ENCODE measurements around the gene LGALS7B. TPM values are rescaled to one million over a fixed set of nuclear protein-coding genes. Genes with fewer than 3 reads are reported as not detected.
"Not testable (repeated sequence)": the region's sequence is repeated elsewhere in the genome, so short reads cannot be mapped to it uniquely, and the experiment has no call there.

Gene LGALS7B
- total RNA-seq, 2 experiments from 2014 or later: not detected

DNA sequence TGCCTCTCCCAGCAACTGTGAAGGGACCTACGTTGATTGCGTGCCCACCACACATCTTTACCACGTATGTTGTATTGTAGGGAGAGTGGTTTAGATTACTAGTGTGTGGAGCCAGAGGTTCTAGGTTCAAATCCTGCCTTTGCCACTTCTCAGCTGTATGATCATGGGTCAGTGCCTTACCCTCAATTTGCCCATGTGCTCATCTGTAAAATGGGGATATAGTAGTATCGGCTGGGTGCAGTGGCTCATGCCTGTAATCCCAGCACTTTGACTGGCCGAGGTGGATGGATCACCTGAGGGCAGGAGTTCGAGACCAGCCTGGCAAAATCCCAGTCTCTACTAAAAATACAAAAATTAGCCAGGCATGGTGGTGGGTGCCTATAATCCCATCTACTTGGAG, 24.3 kb downstream of the LGALS7B start:
- H3K9me3 Mint-ChIP-seq (ENCODE audit: low read depth): no peaks in the 10 kb centered on the region
- no peak overlapping the region for H3K27ac Mint-ChIP-seq
- H3K27me3 Mint-ChIP-seq: no peaks in the 10 kb centered on the region
- H3K4me1 Mint-ChIP-seq: no peaks in the 10 kb centered on the region
- intact Hi-C loops (cut with DNase I, micrococcal nuclease): no loop called here
- ATAC-seq: no peak
- no peak overlapping the region for H3K4me3 Mint-ChIP-seq
- ChIA-PET CTCF (interaction anchor here (1.0 kb wide), 1 partner anchor 58 kb away, joined by 3 read pairs; no protein-coding TSS in a partner anchor), POLR2A (interaction anchor here (0.6 to 0.7 kb wide), 2 partner anchors 19 to 41 kb away, joined by 3 to 4 read pairs; no protein-coding TSS in a partner anchor)
- H3K36me3 Mint-ChIP-seq (ENCODE audit: low read depth): peaks cover 17% of the 10 kb centered on the region
- no peak for DNase-seq

DNA sequence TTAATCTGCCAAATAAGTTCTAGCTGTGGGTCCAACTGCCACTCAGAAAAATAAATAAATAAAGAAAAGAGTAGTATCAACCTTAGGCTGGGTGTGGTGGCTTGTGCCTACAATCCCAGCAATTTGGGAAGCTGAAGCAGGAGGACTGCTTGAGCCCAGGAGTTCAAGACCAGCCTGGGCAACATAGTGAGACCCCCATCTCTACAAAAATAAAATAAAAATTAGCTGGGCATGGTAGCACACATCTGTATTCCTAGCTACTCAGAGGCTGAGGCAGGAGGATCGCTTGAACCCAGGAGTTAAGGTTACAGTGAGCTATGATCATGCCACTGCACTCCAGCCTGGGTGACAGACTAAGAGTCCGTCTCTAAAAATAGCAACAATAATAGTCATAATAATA, 24.9 kb downstream of the LGALS7B start:
- intact Hi-C loops (cut with DNase I, micrococcal nuclease); H3K27ac Mint-ChIP-seq; H3K4me3 Mint-ChIP-seq; ATAC-seq; H3K9me3 Mint-ChIP-seq (ENCODE audit: low read depth); H3K4me1 Mint-ChIP-seq; DNase-seq; H3K27me3 Mint-ChIP-seq: not testable (repeated sequence)
- ChIA-PET CTCF (interaction anchor here (1.0 kb wide), 1 partner anchor 57 kb away, joined by 3 read pairs; no protein-coding TSS in a partner anchor), POLR2A (interaction anchor here (0.6 to 0.9 kb wide), 4 partner anchors 18 to 90 kb away, joined by 3 to 4 read pairs (median 3); no protein-coding TSS in a partner anchor)
- H3K36me3 Mint-ChIP-seq (ENCODE audit: low read depth): peaks cover 17% of the 10 kb centered on the region

- ATAC-seq (no peak), DNase-seq (no peak)
- intact Hi-C loops (cut with DNase I, micrococcal nuclease): no loop called here
- H3K36me3 Mint-ChIP-seq (ENCODE audit: low read depth): peaks cover 17% of the 10 kb centered on the region
- ChIA-PET CTCF (no interaction called here), POLR2A (interaction anchor here (0.6 to 0.7 kb wide), 2 partner anchors 85 to 362 kb away, joined by 3 read pairs; no protein-coding TSS in a partner anchor)
- H3K27ac Mint-ChIP-seq: no peak overlapping the region
- no peaks in the 10 kb centered on the region for H3K4me1 Mint-ChIP-seq
- H3K9me3 Mint-ChIP-seq (ENCODE audit: low read depth): no peaks in the 10 kb centered on the region
- no peak overlapping the region for H3K4me3 Mint-ChIP-seq
- H3K27me3 Mint-ChIP-seq: no peaks in the 10 kb centered on the region
Observed at GRCh38 chr19:38815059-38816001, 26.3 kb downstream of the LGALS7B start.

- CTCF ChIA-PET: interaction anchor here (0.5 kb wide), 1 partner anchor 301 kb away, joined by 3 read pairs; no protein-coding TSS in a partner anchor
- H3K4me3 Mint-ChIP-seq: no peak overlapping the region
- H3K27me3 Mint-ChIP-seq: no peaks in the 10 kb centered on the region
- H3K4me1 Mint-ChIP-seq: no peaks in the 10 kb centered on the region
- ATAC-seq (no peak), DNase-seq (no peak)
- H3K27ac Mint-ChIP-seq: no peak overlapping the region
- POLR2A ChIA-PET: no interaction called here
- peaks cover 17% of the 10 kb centered on the region for H3K36me3 Mint-ChIP-seq (ENCODE audit: low read depth)
- intact Hi-C loops (cut with DNase I, micrococcal nuclease): no loop called here
- no peaks in the 10 kb centered on the region for H3K9me3 Mint-ChIP-seq (ENCODE audit: low read depth)
Observed at GRCh38 chr19:38816131-38816750, 27.2 kb downstream of the LGALS7B start.

DNA sequence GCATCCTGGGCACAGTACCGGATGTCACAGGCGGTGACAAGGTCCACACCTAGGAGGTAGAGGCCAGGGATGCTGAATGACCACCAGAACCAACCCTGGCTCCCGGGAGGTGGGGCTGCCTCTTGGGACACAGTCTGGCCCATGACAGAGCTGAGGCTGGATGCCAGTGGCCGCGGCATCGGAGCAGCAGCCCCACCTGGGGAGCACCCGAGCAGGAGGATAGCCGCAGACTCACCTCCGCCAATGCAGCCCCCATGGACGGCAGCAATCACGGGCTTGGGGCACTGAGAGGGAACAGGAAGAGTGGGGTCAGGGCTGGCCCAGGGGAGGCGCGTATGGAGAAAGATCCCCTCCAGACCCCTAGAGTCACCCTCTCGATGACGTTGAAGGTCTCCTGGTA, 28.1 kb downstream of the LGALS7B start:
- no peaks in the 10 kb centered on the region for H3K9me3 Mint-ChIP-seq (ENCODE audit: low read depth)
- ChIA-PET CTCF (interaction anchor here (0.5 kb wide), 1 partner anchor 301 kb away, joined by 3 read pairs; no protein-coding TSS in a partner anchor), POLR2A (no interaction called here)
- no peak for ATAC-seq
- H3K27me3 Mint-ChIP-seq: no peaks in the 10 kb centered on the region
- H3K27ac Mint-ChIP-seq: no peak overlapping the region
- intact Hi-C loops (cut with DNase I, micrococcal nuclease): no loop called here
- no peaks in the 10 kb centered on the region for H3K4me1 Mint-ChIP-seq
- H3K4me3 Mint-ChIP-seq: no peak overlapping the region
- peaks cover 20% of the 10 kb centered on the region for H3K36me3 Mint-ChIP-seq (ENCODE audit: low read depth)
- no peak for DNase-seq

DNA sequence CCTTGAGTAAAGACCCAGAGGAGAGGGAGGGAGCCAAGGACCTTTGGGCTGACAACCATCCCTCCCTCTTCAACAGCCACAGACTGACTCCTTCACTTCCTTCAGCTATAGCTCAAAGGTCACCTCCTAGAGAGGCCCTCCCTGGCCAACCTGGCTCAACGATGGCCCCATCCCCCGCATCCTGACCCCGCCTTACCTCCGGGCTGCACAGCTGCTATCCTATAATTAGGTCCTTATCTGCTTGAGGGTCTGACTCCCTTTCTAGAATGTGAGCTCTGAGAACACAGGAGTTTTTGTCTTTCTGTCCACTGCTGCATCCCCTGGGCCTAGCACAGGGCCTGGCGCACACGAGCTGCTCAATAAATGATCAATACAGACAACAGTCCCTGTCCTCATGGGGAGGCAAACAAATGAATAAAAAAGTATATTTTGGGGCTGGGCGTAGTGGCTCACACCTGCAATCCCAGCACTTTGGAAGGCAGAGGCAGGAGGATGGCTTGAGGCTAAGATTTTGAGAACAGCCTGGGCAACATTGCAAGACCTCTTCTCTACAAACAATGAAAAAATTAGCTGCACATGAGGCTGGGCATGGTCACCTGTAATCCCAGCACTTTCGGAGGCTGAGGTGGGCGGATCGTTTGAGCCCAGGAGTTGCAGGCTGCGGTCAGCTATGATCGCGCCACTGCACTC, 30.4 kb downstream of the LGALS7B start:
- intact Hi-C loops (cut with DNase I, micrococcal nuclease): no loop called here
- ATAC-seq: no peak
- Mint-ChIP-seq H3K36me3 (ENCODE audit: low read depth) (peaks cover 35% of the 10 kb centered on the region), H3K27me3 (no peaks in the 10 kb centered on the region), H3K4me3 (no peak overlapping the region), H3K9me3 (ENCODE audit: low read depth) (no peaks in the 10 kb centered on the region), H3K4me1 (no peaks in the 10 kb centered on the region), H3K27ac (no peak overlapping the region)
- DNase-seq: no peak
- ChIA-PET CTCF (interaction anchor here (1.8 kb wide), 1 partner anchor 68 kb away, joined by 5 read pairs; no protein-coding TSS in a partner anchor), POLR2A (no interaction called here)

- CTCF ChIA-PET: interaction anchor here (0.5 to 1.6 kb wide), 3 partner anchors 103 to 186 kb away, joined by 3 to 7 read pairs (median 4); partner anchors contain the start of genes MRPS12 and SARS2
- peaks cover 31% of the 10 kb centered on the region for H3K36me3 Mint-ChIP-seq (ENCODE audit: low read depth)
- DNase-seq; ATAC-seq; H3K27ac Mint-ChIP-seq; H3K4me3 Mint-ChIP-seq; intact Hi-C loops (cut with DNase I, micrococcal nuclease); H3K27me3 Mint-ChIP-seq; POLR2A ChIA-PET; H3K4me1 Mint-ChIP-seq; H3K9me3 Mint-ChIP-seq (ENCODE audit: low read depth): not testable (repeated sequence)
Observed at GRCh38 chr19:38821230-38821825, 32.3 kb downstream of the LGALS7B start.

GRCh38 chr19:38825936-38826335, 36.9 kb downstream of the LGALS7B start:
- CTCF ChIA-PET; H3K9me3 Mint-ChIP-seq (ENCODE audit: low read depth); intact Hi-C loops (cut with DNase I, micrococcal nuclease); ATAC-seq; POLR2A ChIA-PET; H3K27ac Mint-ChIP-seq; H3K27me3 Mint-ChIP-seq; DNase-seq; H3K4me3 Mint-ChIP-seq: not testable (repeated sequence)
- H3K4me1 Mint-ChIP-seq: peaks cover 14% of the 10 kb centered on the region
- H3K36me3 Mint-ChIP-seq (ENCODE audit: low read depth): peaks cover 40% of the 10 kb centered on the region

DNA sequence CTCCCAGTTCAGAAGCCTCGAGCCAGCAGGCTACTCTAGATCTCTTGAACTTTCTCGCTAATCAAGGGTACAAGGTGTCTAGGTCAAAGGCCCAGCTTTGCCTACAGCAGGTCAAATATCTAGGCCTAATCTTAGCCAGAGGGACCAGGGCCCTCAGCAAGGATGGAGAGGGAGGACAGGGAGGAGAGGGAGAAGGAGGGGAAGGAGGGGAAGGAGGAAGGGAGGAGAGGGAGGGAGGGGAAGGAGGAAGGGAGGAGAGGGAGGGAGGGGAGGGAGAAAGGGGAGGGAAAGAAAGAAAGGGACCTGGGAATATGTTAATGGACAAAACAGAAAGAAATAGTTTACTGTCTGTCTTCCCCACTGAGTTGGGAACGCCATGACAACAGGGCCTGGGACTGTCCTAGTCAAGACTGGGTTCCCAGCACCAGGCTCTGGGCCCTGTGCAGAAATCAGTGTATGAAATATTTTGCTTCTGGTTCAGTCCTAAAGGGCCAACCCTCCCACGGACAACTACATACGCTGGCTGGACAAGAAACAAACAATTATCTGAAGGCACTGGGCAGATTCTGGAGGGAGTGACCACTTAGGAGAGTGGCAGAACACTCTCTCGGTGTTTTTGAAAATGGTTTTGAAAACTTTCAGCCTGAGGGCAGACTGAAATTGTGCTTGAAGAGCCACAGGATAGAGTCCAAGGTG, 38.0 kb downstream of the LGALS7B start:
- H3K9me3 Mint-ChIP-seq (ENCODE audit: low read depth): no peaks in the 10 kb centered on the region
- H3K4me1 Mint-ChIP-seq: peaks cover 21% of the 10 kb centered on the region
- no peaks in the 10 kb centered on the region for H3K27me3 Mint-ChIP-seq
- DNase-seq (no peak), ATAC-seq (no peak)
- ChIA-PET CTCF (interaction anchor here (0.7 kb wide), 1 partner anchor 192 kb away, joined by 4 read pairs; no protein-coding TSS in a partner anchor), POLR2A (interaction anchor here (0.7 kb wide), 1 partner anchor 179 kb away, joined by 3 read pairs; the partner anchor contains the start of gene ACTN4)
- intact Hi-C loops (cut with DNase I, micrococcal nuclease): no loop called here
- H3K36me3 Mint-ChIP-seq (ENCODE audit: low read depth): peaks cover 44% of the 10 kb centered on the region
- no peak overlapping the region for H3K27ac Mint-ChIP-seq
- no peak overlapping the region for H3K4me3 Mint-ChIP-seq

DNA sequence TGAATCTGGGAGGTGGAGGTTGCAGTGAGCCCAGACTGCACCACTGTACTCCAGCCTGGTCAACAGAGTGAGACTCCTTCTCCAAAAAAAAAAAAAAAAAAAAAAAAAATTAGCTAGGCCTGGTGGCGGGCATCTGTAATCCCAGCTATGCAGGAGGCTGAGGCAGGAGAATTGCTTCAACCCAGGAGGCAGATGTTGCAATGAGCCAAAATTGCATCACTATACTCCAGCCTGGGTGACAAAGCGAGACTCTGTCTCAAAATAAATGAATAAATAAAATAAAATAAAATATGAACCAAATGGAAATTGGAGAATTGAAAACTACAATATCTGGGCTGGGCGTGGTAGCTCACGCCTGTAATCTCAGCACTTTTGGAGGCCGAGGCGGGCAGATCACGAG, 40.2 kb downstream of the LGALS7B start:
- H3K36me3 Mint-ChIP-seq (ENCODE audit: low read depth): peaks cover 31% of the 10 kb centered on the region
- H3K27me3 Mint-ChIP-seq; H3K9me3 Mint-ChIP-seq (ENCODE audit: low read depth); H3K4me3 Mint-ChIP-seq; intact Hi-C loops (cut with DNase I, micrococcal nuclease); CTCF ChIA-PET; ATAC-seq; H3K27ac Mint-ChIP-seq; DNase-seq; POLR2A ChIA-PET: not testable (repeated sequence)
- H3K4me1 Mint-ChIP-seq: peaks cover 25% of the 10 kb centered on the region

Data from activated CD4-positive, alpha-beta T cell treated with anti-CD3 and anti-CD28 coated beads for 36 hours (primary cell).